ENCODE results near the gene DNAJB4.

DNAJB4 gene

DNA sequence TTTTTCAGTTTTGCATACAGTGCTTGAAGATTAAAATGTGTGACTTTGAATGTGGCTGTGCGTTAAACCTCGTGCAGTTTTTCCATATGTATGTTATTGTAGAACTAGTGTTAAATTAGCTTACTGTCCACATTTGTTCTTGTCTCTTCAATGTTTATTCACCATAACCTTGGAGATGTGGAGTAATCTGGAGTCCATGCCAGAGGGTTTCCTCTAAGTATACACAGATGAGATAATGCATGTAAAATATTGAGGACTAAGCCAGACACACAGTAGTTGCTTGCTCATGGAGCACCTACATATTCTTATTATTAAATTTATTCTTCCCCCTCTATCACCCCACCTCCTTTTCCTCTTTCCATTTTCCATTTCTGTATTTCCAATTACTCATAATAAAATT, 33.3 kb downstream of the DNAJB4 start:
- no peak for DNase-seq (ENCODE audit: low read depth, low spot score)

DNA sequence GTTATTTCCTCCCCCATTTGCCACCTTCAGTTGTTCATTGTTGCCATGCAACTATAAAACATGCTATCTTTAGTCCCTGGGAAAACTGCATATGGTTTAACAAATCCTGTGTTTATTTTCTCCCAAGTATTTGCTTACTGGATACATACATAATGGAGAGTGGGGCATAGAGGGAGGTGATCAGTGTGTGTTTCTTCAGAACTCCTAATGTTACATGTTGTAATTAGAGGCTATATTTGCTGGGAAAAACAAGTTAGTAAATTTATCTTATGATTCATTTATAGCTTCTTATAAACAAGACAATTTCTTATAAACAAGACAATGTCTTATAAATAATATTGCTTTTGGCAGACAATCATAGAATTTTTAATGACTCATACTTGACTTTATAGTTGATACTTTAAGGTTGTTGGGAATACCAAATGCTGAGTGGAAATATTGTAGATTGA, 33.8 kb downstream of the DNAJB4 start:
- no peak for DNase-seq (ENCODE audit: low read depth, low spot score)

- DNase-seq (ENCODE audit: low read depth, low spot score): no peak
Measured at GRCh38 chr1:78040484-78041089, 35.8 kb downstream of the DNAJB4 start.

- DNase-seq (ENCODE audit: low read depth, low spot score): no peak
Measured at GRCh38 chr1:78043436-78043835, 38.7 kb downstream of the DNAJB4 start.

DNA sequence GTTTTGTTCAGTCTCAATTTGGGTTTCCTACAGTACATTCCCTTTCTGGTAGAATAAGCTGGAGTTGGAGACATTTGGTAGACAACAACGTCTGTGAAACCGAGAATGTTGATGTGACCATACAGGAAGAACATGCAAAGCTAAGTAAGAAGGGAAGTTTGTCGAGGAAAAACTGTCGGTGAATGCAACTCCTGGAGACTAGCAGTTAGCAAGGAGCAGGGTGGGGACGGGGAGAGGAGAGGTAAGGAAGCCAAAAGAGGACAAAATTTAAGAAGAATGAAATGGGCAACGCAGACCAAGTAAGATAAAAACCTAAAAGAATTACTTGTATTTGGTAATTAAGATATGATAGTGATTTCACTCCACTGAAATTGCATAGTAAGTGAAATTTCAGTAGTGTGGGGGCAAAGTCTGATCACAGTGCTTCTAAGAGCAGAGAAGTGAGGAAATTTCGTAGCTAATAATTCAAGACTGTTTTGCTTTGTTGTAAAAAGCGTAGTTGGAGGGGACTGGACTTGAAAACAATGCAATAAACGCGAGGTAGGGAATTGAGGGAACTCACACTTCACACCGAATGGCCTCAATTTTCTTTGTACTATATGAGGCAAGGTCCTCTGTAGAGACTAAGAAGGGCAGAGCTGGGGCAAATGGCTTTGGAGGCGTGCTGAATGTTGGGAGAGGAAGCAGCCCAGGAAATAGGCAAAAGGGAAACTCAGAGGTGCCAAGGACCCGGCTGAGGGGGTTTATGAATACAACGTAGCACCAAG, 40.2 kb downstream of the DNAJB4 start:
- no peak for DNase-seq (ENCODE audit: low read depth, low spot score)

DNA sequence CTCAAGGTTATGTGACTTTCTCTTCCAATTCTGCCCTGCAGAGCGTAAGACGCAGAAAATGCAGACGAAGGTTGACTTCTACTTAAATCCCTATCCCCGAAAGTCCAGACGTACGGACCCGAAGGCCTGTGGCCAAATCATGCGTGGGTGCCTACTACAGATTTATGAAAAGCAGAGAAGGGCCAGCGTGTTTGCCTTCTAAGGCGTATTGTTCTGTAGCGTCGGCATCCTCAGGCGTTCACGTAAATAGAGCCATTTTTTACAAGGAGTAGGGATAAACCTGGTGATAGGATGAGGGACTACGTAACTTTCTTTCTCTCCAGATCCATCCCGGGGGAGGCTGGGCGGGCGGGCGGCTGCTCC, 40.8 kb downstream of the DNAJB4 start:
- DNase-seq (ENCODE audit: low read depth, low spot score): no peak

DNA sequence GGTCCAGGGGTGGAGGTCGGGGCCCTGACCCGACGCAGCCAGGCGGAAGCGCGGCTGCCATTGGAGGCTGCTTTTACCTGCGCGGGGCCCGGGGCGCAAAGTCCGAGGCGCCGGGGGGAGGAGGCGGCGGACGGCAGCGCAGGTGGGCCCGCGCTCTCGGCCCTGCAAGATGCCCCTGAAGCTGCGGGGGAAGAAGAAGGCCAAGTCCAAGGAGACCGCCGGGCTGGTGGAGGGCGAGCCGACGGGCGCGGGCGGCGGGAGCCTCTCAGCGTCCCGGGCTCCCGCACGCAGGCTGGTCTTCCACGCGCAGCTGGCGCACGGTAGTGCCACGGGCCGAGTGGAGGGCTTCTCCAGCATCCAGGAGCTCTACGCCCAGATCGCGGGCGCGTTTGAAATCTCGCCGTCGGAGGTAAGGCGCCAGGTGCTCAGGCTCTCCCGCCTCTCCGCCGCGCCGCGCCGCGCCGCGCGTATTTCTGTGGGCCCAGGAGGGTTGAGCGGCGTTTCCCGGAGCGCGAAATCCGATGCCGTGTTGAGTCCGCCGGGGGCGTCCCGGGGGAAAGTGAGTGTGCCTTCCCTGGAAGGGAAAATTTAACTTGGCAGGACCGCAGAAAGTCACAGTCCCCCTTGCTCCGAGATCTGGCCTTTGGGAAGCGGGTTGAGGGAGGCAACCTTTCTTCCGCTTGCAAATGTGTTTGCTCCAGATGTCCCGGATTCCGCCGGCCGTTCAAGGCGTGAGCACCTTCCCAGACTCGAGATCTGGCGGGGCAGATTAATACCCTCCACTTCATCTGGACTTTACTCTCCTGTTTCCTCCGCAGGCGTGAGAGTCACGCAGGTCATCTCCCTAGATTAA, 41.4 kb downstream of the DNAJB4 start, which contains the start of gene GIPC2:
Gene GIPC2, plus strand, starts transcription at position 41 of the 853 bp plus-strand sequence. Its CDS starts 129 bp downstream, at position 170.
- DNase-seq (ENCODE audit: low read depth, low spot score): peak; percentile 60

DNA sequence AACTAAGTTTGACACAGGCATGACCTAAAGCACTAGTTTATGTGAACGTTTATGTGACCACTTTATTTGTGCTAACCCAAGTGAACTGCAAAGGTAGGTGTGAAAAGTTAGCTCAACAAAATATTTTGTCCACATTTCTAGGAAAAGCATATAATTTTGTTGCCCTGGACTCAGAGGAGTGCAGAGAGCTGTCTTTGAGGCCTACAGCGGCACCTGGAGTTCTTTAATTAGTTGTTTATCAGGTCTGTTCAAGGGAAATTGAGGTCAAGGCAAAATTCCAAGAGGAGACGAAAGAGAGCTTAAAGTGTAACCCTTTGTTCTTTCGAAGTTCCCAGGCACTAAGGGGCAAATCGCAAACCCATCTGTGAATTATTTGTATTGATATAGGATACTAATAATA, 42.4 kb downstream of the DNAJB4 start:
- DNase-seq (ENCODE audit: low read depth, low spot score): no peak

GRCh38 chr1:78047631-78048030, 42.9 kb downstream of the DNAJB4 start:
- DNase-seq (ENCODE audit: low read depth, low spot score): no peak

GRCh38 chr1:78048446-78048845, 43.7 kb downstream of the DNAJB4 start:
- no peak for DNase-seq (ENCODE audit: low read depth, low spot score)

GRCh38 chr1:78049396-78049795, 44.7 kb downstream of the DNAJB4 start:
- DNase-seq (ENCODE audit: low read depth, low spot score): no peak

DNA sequence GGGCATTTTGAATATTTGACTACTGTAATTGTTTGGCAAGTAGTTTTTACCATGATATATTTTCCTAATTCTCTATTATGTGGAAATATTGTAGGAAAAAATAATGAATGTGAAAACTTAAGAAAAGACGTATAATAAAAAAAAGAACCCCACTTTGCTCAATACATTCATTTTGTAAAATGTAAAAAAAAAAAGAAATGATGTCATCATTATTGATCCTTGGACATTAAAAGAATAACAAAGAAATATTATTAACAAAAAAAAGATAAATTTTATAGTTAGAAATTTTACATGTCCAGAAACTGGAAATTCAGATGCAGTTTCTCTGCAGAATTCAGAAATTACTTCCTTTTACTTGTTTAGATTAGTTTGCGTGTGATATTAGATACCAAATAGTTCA, 46.3 kb downstream of the DNAJB4 start:
- DNase-seq (ENCODE audit: low read depth, low spot score): no peak

GRCh38 chr1:78052685-78053405, 48.1 kb downstream of the DNAJB4 start:
- no peak for DNase-seq (ENCODE audit: low read depth, low spot score)

DNA sequence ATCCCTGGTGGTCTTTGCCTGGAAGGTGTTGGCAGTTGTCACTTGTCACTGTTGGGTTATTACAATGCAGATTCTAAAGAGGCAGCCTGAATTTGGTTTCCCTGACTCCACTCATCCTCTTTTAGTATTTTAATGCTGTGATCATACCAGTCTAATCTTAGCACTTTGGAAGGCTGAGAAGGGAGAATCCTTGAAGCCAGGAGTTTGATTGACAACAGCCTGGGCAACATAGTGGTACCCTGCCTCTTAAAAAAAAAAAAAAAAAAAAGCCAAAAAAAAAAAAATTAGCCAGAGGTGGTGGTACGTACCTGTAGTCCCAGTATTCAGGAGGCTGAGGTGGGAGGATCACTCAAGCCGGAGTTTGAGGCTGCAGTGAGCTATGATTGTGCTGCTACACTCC, 48.8 kb downstream of the DNAJB4 start:
- DNase-seq (ENCODE audit: low read depth, low spot score): no peak

DNA sequence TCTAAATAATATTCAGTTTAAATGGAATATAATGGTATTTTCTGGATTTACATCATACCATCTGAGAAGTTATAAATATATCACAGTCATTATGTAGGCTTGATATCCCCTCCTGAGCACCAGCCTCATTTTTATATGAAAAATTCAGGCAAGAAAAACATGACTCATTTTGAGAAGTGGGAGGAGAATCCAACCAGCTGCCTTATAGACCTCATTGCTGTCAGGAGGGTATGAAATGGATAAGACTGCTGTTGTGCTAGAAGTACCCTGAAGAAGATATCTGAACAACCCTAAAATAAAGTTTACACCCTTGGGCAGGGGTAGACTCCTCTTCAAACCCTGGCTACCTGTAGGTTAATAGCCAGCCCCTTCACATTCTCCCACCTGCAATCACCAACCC, 49.8 kb downstream of the DNAJB4 start:
- no peak for DNase-seq (ENCODE audit: low read depth, low spot score)

- DNase-seq (ENCODE audit: low read depth, low spot score): no peak
Measured at GRCh38 chr1:78054972-78055371, 50.2 kb downstream of the DNAJB4 start.

DNA sequence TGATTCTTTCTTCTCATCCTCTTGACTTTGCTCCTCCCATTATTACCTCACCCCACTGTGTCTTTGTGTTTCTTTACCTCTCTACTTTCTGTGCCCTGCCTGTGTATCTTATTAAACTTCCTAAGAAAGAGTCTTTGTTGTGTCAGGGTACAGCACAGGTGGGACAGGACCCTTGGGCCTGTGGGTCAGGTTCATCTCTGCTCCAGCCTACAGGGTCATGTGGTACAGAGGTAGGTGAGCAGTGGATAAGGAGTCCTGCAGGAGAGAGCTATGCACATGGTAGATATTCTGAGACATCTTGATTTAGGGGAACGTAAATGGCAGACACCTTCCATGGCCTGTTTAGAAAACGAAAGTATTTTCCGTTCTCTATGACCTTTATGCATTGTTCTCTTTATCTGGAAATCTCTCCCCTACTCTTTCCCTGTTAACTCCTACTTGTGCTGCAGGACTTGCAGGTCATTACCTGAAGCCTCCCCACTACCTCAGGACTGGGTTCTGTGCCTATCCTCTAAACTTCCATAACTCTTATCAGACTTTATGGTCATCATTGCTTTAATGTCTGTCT, 50.9 kb downstream of the DNAJB4 start:
- no peak for DNase-seq (ENCODE audit: low read depth, low spot score)

GRCh38 chr1:78058670-78059069, 53.9 kb downstream of the DNAJB4 start:
- no peak for DNase-seq (ENCODE audit: low read depth, low spot score)

DNA sequence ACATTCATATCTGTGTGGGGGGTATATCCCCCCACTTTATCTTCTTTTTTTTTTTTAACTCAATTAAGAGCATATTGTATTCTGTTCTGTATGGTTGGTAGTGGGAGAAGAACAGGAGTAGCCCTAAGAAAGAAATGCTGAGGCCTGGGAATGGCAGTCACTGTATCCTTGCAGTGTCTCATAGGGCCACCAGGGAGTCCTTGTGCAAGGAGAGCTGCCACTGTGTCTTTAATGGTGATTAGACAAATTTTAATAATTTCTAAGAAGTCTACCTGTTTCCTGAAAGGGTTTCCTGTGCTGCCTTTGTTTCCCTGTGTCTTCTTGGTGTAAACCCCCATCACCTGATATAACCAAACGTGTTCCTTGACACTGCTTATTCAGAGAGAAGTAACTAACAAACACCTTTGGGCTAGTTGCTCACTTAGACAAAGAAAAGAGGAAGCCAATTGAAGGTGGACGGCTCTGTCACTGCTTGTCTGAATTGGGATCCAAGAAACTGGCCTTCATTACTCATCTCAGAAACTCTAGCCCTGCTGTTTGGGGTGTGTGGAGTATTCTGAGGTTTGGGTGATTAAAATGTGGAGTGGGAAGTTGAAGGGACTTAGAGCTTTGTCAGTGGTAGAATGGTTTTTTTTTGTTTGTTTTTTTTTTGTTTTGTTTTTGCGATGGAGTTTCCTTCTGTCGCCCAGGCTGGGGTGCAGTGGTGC, 56.3 kb downstream of the DNAJB4 start:
- DNase-seq (ENCODE audit: low read depth, low spot score): no peak

- peak; percentile 53 for DNase-seq (ENCODE audit: low read depth, low spot score)
Measured at GRCh38 chr1:78061825-78062523, 57.2 kb downstream of the DNAJB4 start.

All from astrocyte of the hippocampus (primary cell).